Left ventricle myocardium inferior (tissue), 1 donor: ENCODE data around the gene GCNT1. TPM values are rescaled to one million over a fixed set of nuclear protein-coding genes. Genes with fewer than 3 reads are reported as not detected.
A peak's percentile ranks its signal among the peaks of the same experiment; 100 is the strongest.

Experiments used
- DNase-seq: peaks from one replicate; pipeline ENCODE4 v3.0.0-alpha.2; 2020
- H3K27ac ChIP-seq: fragments of 200-600 bp; replicated peaks from 2 replicates; pipeline ENCODE4 v1.8.0; 2021
- H3K27me3 ChIP-seq: fragments of 200-600 bp; 2 replicates; pipeline ENCODE4 v1.8.0; 2021; ENCODE audit warnings: low read depth
- H3K36me3 ChIP-seq: fragments of 200-600 bp; 2 replicates; pipeline ENCODE4 v1.8.0; 2021
- H3K4me1 ChIP-seq: fragments of 200-600 bp; 2 replicates; pipeline ENCODE4 v1.8.0; 2021
- H3K4me3 ChIP-seq: fragments of 200-600 bp; 2 replicates; pipeline ENCODE4 v1.8.0; 2021; ENCODE audit warnings: mild to moderate bottlenecking, moderate library complexity
- H3K9me3 ChIP-seq: fragments of 200-600 bp; replicated peaks from 2 replicates; pipeline ENCODE4 v1.8.0; 2021
- intact Hi-C: fragments of 100-400 bp; cut with micrococcal nuclease; formaldehyde crosslinking; loops from one replicate; pipeline ENCODE4 v1.11.0; 2022
- total RNA-seq: library from RNA; stranded (reverse); fragmentation: NEBNext Ultra II Directional; extraction: Animal tissue kit (Norgen Biotek cat#: 25700); gene quantifications from one replicate; pipeline ENCODE4 v1.2.1, GENCODE V29; 2021
- TF ChIP-seq, protein P1 (sequence below): fragments of 200-600 bp; IDR thresholded peaks from 2 replicates; pipeline ENCODE4 v1.8.0; 2021; ENCODE audit warnings: antibody characterized with exemption, mild to moderate bottlenecking, borderline replicate concordance
- donor health status: DM: no; HTN: yes; CAD: no; lungs with severe emphysema.

The GCNT1 gene
- total RNA-seq, 1 donor from 2014 or later: 1.3 TPM

DNA sequence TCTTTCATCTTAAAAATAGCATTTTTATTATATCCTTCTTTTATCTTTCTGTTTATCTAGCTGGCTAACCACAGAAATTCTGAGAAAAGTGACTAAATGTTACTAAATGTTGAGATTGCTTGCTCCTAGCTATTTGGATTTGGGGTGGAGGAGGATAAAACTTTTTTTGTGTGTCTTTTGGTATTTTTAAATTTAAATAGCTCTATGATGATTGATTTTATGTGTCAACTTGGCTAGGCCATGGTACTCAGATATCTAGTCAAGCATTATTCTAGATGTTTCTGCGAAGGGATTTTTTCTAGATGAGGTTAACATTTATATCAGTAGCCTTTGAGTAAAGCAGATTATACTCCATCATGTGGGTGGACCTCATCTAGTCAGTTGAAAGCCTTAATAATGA is 75.0 kb downstream of the GCNT1 start:
- H3K9me3 ChIP-seq: no peaks in the 10 kb centered on the region
- no peaks in the 10 kb centered on the region for H3K27me3 ChIP-seq
- H3K36me3 ChIP-seq: no peaks in the 10 kb centered on the region
- TF ChIP-seq, protein P1, sequence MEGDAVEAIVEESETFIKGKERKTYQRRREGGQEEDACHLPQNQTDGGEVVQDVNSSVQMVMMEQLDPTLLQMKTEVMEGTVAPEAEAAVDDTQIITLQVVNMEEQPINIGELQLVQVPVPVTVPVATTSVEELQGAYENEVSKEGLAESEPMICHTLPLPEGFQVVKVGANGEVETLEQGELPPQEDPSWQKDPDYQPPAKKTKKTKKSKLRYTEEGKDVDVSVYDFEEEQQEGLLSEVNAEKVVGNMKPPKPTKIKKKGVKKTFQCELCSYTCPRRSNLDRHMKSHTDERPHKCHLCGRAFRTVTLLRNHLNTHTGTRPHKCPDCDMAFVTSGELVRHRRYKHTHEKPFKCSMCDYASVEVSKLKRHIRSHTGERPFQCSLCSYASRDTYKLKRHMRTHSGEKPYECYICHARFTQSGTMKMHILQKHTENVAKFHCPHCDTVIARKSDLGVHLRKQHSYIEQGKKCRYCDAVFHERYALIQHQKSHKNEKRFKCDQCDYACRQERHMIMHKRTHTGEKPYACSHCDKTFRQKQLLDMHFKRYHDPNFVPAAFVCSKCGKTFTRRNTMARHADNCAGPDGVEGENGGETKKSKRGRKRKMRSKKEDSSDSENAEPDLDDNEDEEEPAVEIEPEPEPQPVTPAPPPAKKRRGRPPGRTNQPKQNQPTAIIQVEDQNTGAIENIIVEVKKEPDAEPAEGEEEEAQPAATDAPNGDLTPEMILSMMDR: no peak
- intact Hi-C loops: no loop called here
- no peak overlapping the region for H3K4me3 ChIP-seq
- DNase-seq: no peak
- H3K27ac ChIP-seq: peak overlapping the region; percentile 1
- H3K4me1 ChIP-seq: no peaks in the 10 kb centered on the region

DNA sequence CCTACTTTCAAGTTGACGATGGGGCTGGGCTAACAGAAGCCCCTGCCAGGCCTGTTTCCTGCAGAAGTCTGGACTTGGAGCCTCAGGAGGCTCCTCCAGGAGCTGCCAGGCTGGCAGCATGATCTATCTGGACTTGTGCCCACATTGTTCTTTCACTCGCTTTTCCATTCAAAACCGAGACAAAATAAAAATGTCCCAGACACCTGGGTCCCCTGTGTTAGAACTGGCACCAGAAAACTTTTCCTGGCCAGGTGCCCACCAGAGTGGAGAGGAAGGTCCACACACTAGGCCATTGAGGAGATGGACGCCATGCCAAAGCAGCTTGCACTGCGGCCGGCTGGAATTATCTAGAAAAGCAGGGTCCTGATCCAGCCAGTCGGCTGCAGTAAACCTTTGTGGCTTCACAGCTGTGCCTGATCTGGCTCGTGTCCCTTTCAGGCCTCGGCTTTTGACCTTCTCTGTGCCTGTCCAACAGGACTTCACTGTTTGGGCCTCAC is 78.2 kb downstream of the GCNT1 start:
- no peaks in the 10 kb centered on the region for H3K27me3 ChIP-seq
- H3K9me3 ChIP-seq: no peaks in the 10 kb centered on the region
- peak; percentile 36 for DNase-seq
- no peak overlapping the region for H3K27ac ChIP-seq
- intact Hi-C loops: no loop called here
- no peaks in the 10 kb centered on the region for H3K4me1 ChIP-seq
- H3K36me3 ChIP-seq: no peaks in the 10 kb centered on the region
- no peak overlapping the region for H3K4me3 ChIP-seq
- TF ChIP-seq, protein P1: no peak

DNA sequence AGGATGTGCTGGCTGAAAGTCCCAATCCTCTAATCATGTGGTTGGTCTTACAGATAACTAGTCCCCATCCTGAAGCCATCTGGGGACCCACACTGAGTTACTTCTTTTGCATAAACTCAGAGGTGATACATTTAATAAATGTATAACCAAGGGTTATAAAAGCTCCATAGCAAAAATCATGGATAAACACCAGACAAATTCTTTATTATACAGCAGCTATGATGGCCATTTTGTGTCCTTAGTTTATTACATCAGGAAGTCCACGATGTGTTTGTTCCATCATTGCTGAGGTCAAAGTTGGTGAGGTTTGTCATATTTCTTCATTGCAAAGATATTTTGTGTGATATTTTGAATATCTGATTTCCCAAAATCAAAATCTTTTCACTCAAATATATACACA is 80.2 kb downstream of the GCNT1 start:
- Histone ChIP-seq H3K36me3 (no peaks in the 10 kb centered on the region), H3K4me1 (no peaks in the 10 kb centered on the region), H3K27me3 (no peaks in the 10 kb centered on the region), H3K9me3 (no peaks in the 10 kb centered on the region), H3K4me3 (no peak overlapping the region), H3K27ac (no peak overlapping the region)
- TF ChIP-seq, protein P1: no peak
- intact Hi-C loops: no loop called here
- DNase-seq: no peak

DNA sequence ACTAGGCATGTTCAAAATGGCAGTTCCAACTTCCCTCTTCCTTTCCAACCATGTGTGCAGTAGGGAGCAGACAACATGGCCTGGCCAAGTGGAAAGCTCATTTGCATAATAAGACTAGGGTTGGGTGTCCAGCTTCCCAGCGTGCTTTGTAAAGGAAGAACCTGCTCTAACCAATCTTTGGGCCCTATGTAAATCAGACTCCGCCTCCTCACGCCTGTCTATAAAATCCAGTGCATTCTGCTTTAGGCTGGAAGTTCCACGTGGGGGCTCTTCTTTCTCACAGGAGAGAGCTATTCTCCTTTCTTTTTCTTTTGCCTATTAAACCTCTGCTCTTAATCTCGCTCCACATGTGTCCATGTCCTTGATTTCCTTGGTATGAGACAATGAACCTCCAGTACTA is 83.4 kb downstream of the GCNT1 start:
- Histone ChIP-seq H3K27ac (no peak overlapping the region), H3K27me3 (no peaks in the 10 kb centered on the region), H3K4me3 (no peak overlapping the region), H3K36me3 (no peaks in the 10 kb centered on the region), H3K4me1 (no peaks in the 10 kb centered on the region), H3K9me3 (no peaks in the 10 kb centered on the region)
- intact Hi-C loops: no loop called here
- DNase-seq: no peak
- TF ChIP-seq, protein P1: no peak

DNA sequence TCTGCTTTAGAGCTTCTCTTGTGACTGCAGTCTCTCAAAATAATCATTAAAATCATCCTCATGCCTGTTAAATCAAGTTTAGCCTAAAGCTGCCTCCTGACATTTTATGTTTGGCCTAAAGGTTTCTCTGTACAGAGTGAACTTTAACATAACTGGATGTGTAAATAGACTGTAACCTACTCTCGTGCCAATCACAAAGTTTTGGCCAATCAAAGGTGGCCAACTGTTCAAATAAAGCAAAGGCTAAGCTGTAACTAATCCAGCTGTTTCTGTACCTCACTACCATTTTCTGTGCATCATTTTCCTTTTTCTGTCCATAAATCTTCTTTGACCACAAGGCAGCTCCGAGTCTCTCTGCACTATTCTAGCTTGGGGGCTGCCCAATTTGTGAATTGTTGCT is 86.2 kb downstream of the GCNT1 start:
- TF ChIP-seq, protein P1: no peak
- no peak for DNase-seq
- H3K27ac ChIP-seq: no peak overlapping the region
- intact Hi-C loops: no loop called here
- no peaks in the 10 kb centered on the region for H3K27me3 ChIP-seq
- H3K9me3 ChIP-seq: no peaks in the 10 kb centered on the region
- H3K36me3 ChIP-seq: no peaks in the 10 kb centered on the region
- no peaks in the 10 kb centered on the region for H3K4me1 ChIP-seq
- H3K4me3 ChIP-seq: no peak overlapping the region

DNA sequence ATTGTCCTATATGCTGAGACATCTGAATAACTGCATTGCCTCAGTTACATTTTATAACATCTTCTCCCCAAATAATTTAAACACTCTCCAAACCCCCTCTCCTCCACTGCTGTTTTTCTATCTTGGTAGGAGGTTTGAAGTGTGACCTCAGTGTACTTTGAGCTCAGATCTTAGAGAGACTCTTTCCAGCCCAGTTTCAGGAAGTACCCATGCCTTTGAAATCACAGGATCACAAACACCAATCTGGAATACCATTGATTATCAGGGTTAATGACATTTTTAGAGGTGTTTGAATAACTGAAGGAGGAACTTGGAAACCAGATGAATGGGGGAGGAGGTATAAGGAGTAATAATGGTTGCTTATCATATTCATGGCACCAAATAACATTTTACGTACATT is 93.2 kb downstream of the GCNT1 start:
- Histone ChIP-seq H3K27ac (no peak overlapping the region), H3K4me1 (no peaks in the 10 kb centered on the region), H3K27me3 (no peaks in the 10 kb centered on the region), H3K9me3 (peaks cover 5% of the 10 kb centered on the region), H3K36me3 (no peaks in the 10 kb centered on the region), H3K4me3 (no peak overlapping the region)
- DNase-seq: no peak
- TF ChIP-seq, protein P1: no peak
- intact Hi-C loops: no loop called here
